OCI-LY7 (cell line): ENCODE measurements around the gene TNFSF18. TPM values are rescaled to one million over a fixed set of nuclear protein-coding genes. Genes with fewer than 3 reads are reported as not detected.

ENCODE experiments used
- BruUV-seq: library from RNA; stranded (reverse); fragments of 400-500 nt; replicated peaks from 2 replicates; lab custom pipeline; 2021; lab: Mats Ljungman, UMichigan
- CTCF ChIA-PET: fragments of 300-600 bp; sonication (Branson Sonifier 250); formaldehyde crosslinking; loops from one replicate; lab custom pipeline; 2022; ENCODE audit warnings: antibody characterized with exemption; ENCODE audit not compliant: unreplicated experiment; lab: Charles Lee
- POLR2A ChIA-PET: fragments of 300-600 bp; sonication (Branson Sonifier 250); formaldehyde crosslinking; loops from one replicate; lab custom pipeline; 2022; ENCODE audit warnings: antibody characterized with exemption; lab: Charles Lee
- DNase-seq: peaks from one replicate; pipeline ENCODE4 v3.0.0-alpha.2; 2015; ENCODE audit warnings: low spot score
- H2AFZ ChIP-seq: fragments of 200-600 bp; sonication (generic), shearing (Covaris generic); 2 replicates; pipeline ENCODE4 v1.6.1; 2014; ENCODE audit warnings: mild to moderate bottlenecking, antibody characterized with exemption, low read length, moderate library complexity
- H3K27ac ChIP-seq: fragments of 200-600 bp; sonication (generic); 2 replicates; pipeline ENCODE4 v1.5.1; 2014; ENCODE audit warnings: mixed run types, low read depth, mild to moderate bottlenecking, moderate library complexity, low read length, inconsistent platforms; ENCODE audit not compliant: poor library complexity, severe bottlenecking
- H3K36me3 ChIP-seq: fragments of 200-600 bp; sonication (generic); 2 replicates; pipeline ENCODE4 v1.6.1; 2014; ENCODE audit warnings: mild to moderate bottlenecking, antibody characterized with exemption, low read length, moderate library complexity, mixed read lengths; ENCODE audit not compliant: insufficient read depth
- H3K4me1 ChIP-seq: fragments of 200-600 bp; sonication (generic); 2 replicates; pipeline ENCODE4 v1.5.1; 2014; ENCODE audit warnings: mild to moderate bottlenecking, low read length; ENCODE audit not compliant: insufficient read depth, poor library complexity, severe bottlenecking
- H3K4me2 ChIP-seq: fragments of 200-600 bp; sonication (generic); 2 replicates; pipeline ENCODE4 v1.6.1; 2014; ENCODE audit warnings: mild to moderate bottlenecking, low read length
- H3K4me3 ChIP-seq: fragments of 200-600 bp; sonication (generic); 2 replicates; pipeline ENCODE4 v1.5.1; 2014; ENCODE audit warnings: mild to moderate bottlenecking, low read depth, low read length; ENCODE audit not compliant: poor library complexity, severe bottlenecking
- H3K79me2 ChIP-seq: fragments of 200-600 bp; sonication (generic); 2 replicates; pipeline ENCODE4 v1.6.1; 2016; ENCODE audit warnings: low read depth, mild to moderate bottlenecking, low read length, moderate library complexity, mixed read lengths; ENCODE audit not compliant: insufficient read depth
- H3K9me2 ChIP-seq: fragments of 200-600 bp; sonication (generic); 2 replicates; pipeline ENCODE4 v1.6.1; 2016; ENCODE audit warnings: mild to moderate bottlenecking, low read length, mixed read lengths; ENCODE audit not compliant: insufficient read depth
- H3K9me3 ChIP-seq: fragments of 200-600 bp; sonication (generic); 2 replicates; pipeline ENCODE4 v1.6.1; 2014; ENCODE audit warnings: mild to moderate bottlenecking, mixed run types, low read length, mixed read lengths
- H4K20me1 ChIP-seq: fragments of 200-600 bp; sonication (generic); 2 replicates; pipeline ENCODE4 v1.6.1; 2014; ENCODE audit warnings: mild to moderate bottlenecking, antibody characterized with exemption, low read length, moderate library complexity, mixed read lengths; ENCODE audit not compliant: insufficient read depth
- EZH2phosphoT487 ChIP-seq: fragments of 200-600 bp; sonication (generic); IDR thresholded peaks from 2 replicates; pipeline ENCODE4 v1.6.1; 2018; ENCODE audit warnings: low read depth, borderline replicate concordance, mild to moderate bottlenecking, mixed run types, antibody characterized with exemption, low read length, moderate library complexity, mixed read lengths
- intact Hi-C: fragments of 100-400 bp; cut with micrococcal nuclease; formaldehyde crosslinking; loops from one replicate; pipeline ENCODE4 v1.10.0; 2022; ENCODE audit not compliant: unreplicated experiment
- total RNA-seq, 2 experiments: library from RNA; depleted of rRNA in 1 of 2; stranded (reverse); fragments of >200 nt in 1 of 2; shearing (Covaris generic) in 1 of 2; gene quantifications; 2 replicates each; pipeline ENCODE4 v1.2.3, GENCODE V29; 2014 to 2022
- TF ChIP-seq, protein P1 (sequence below): fragments of 200-600 bp; sonication (generic); conservative IDR thresholded peaks from 2 replicates; pipeline ENCODE4 v1.5.1; 2014; ENCODE audit warnings: mild to moderate bottlenecking, antibody characterized with exemption, low read length, moderate library complexity, mixed read lengths

Gene TNFSF18
- total RNA-seq, 2 experiments from 2014 or later, result not detected

DNA sequence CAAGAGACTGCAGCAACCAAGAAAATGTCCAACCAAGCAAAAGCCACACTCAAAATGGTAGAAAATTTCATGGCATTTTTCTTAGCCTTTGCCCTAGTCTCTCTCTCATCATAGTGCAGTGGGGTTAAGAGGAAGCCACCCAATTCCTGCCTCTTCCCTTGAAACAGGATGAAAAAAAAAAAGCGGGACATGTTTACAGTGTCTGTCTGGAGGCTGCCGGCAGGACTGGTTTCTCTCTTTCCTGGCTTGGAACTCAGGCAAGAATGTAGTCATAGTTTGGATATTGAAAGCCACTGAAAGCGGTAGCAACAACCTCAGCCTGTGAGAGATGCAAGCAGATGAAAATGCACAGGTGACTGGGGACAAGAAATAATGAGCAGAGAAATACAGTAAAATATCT, 13.3 kb upstream of the TNFSF18 start:
- DNase-seq, result no peak
- CTCF ChIA-PET, result no interaction called here
- intact Hi-C loops, result no loop called here
- Histone ChIP-seq H4K20me1 (no peaks in the 10 kb centered on the region), H3K9me2 (no peaks in the 10 kb centered on the region), H3K4me2 (no peak overlapping the region), H3K27ac (no peak overlapping the region), H3K36me3 (no peaks in the 10 kb centered on the region), H3K9me3 (no peaks in the 10 kb centered on the region), H2AFZ (no peak overlapping the region), H3K79me2 (no peaks in the 10 kb centered on the region), H3K4me1 (no peaks in the 10 kb centered on the region), H3K4me3 (no peak overlapping the region)
- BruUV-seq, result no TSS peak
- no peak for TF ChIP-seq EZH2phosphoT487
- TF ChIP-seq, protein P1, sequence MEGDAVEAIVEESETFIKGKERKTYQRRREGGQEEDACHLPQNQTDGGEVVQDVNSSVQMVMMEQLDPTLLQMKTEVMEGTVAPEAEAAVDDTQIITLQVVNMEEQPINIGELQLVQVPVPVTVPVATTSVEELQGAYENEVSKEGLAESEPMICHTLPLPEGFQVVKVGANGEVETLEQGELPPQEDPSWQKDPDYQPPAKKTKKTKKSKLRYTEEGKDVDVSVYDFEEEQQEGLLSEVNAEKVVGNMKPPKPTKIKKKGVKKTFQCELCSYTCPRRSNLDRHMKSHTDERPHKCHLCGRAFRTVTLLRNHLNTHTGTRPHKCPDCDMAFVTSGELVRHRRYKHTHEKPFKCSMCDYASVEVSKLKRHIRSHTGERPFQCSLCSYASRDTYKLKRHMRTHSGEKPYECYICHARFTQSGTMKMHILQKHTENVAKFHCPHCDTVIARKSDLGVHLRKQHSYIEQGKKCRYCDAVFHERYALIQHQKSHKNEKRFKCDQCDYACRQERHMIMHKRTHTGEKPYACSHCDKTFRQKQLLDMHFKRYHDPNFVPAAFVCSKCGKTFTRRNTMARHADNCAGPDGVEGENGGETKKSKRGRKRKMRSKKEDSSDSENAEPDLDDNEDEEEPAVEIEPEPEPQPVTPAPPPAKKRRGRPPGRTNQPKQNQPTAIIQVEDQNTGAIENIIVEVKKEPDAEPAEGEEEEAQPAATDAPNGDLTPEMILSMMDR, result no peak
- POLR2A ChIA-PET, result interaction anchor here (2.0 kb wide), 1 partner anchor 20 kb away, joined by 6 read pairs; no protein-coding TSS in a partner anchor

DNA sequence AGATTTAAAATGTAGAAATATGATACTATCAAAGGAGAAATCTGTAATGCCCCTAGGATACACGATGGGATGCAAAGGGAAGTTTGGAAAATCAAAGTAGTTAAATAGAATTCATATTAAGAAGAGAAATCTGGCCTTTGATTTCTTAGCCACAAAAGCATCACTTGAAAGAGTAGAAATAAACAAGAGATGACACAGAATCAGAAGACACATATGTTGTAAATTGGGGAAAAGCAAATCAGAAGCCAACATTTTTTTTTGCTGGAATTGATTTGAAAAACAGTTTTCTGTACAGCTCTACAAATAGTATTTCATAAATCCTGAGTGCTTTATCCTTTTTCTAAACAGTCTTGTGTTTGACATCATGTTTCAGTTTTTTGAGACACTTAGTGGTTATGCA, 12.4 kb upstream of the TNFSF18 start:
- ChIA-PET CTCF (no interaction called here), POLR2A (no interaction called here)
- DNase-seq, result no peak
- Histone ChIP-seq H3K9me3 (no peaks in the 10 kb centered on the region), H3K4me3 (no peak overlapping the region), H3K36me3 (no peaks in the 10 kb centered on the region), H3K4me2 (no peak overlapping the region), H3K9me2 (no peaks in the 10 kb centered on the region), H3K4me1 (no peaks in the 10 kb centered on the region), H2AFZ (no peak overlapping the region), H3K27ac (no peak overlapping the region), H3K79me2 (no peaks in the 10 kb centered on the region), H4K20me1 (no peaks in the 10 kb centered on the region)
- intact Hi-C loops, result no loop called here
- no TSS peak for BruUV-seq
- TF ChIP-seq, protein P1, result no peak
- no peak for TF ChIP-seq EZH2phosphoT487

DNA sequence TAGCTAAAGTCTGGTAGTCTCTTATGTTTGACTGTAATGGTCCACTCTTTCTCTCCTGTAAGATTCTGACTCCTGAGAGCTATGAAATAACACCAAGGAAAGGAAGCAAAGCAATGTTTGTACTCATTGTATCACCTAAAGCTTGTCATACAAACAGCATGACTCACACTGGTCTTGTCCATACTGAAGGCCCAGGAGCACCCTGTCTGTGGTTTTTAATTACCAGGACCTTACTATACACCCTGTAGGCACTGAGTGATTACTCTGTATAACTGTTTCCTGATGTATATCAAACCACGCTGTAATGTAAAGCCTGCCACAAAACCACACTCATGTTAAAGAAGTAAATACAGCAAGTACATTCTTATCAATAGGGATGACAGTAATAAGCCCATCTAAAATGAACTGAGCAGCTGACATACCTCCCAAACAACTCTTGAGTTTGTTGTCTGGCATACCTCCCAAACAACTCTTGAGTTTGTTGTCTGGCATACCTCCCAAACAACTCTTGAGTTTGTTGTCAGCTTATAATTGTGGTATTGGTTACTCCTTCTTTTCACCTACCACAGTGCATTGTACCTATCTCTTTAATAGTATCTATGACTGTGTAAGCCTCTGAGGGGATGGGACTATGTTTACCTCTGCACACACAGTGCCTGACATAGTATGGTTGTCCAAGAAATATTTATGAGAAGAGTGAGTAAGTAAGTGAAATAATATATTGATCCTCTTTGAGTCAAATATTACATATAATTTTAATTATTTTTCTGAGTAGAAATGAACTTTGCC, 11.6 kb upstream of the TNFSF18 start:
- no TSS peak for BruUV-seq

More for the DNA sequence above, 11.6 kb upstream of the TNFSF18 start:
- CTCF ChIA-PET, result no interaction called here
- H3K27ac ChIP-seq, result no peak overlapping the region
- H3K36me3 ChIP-seq, result no peaks in the 10 kb centered on the region
- no peak overlapping the region for H2AFZ ChIP-seq
- H4K20me1 ChIP-seq, result no peaks in the 10 kb centered on the region
- intact Hi-C loops, result no loop called here
- no peak overlapping the region for H3K4me3 ChIP-seq
- POLR2A ChIA-PET, result no interaction called here
- no peaks in the 10 kb centered on the region for H3K9me3 ChIP-seq
- no peaks in the 10 kb centered on the region for H3K9me2 ChIP-seq
- no peaks in the 10 kb centered on the region for H3K79me2 ChIP-seq
- no peak for DNase-seq
- TF ChIP-seq EZH2phosphoT487, result no peak
- TF ChIP-seq, protein P1, result no peak
- H3K4me1 ChIP-seq, result no peaks in the 10 kb centered on the region
- no peak overlapping the region for H3K4me2 ChIP-seq
